GM23338 (cell line): ENCODE measurements around the gene TRA2A. TPM values are rescaled to one million over a fixed set of nuclear protein-coding genes. Genes with fewer than 3 reads are reported as not detected.
A peak's percentile ranks its signal among the peaks of the same experiment; 100 is the strongest.

Experiments
- ATAC-seq: fragments of 200-7000 bp; cut with Tn5 transposase; 3 replicates; pipeline ENCODE4 v1.9.1; 2020
- DNase-seq: peaks from one replicate; pipeline ENCODE4 v3.0.0-alpha.2; 2015; ENCODE audit warnings: low spot score
- H2AFZ ChIP-seq: fragments of 200-600 bp; sonication (generic); 2 replicates; pipeline ENCODE4 v1.8.0; 2016; ENCODE audit warnings: antibody characterized with exemption, mild to moderate bottlenecking, moderate library complexity
- H3F3A ChIP-seq: fragments of 200-600 bp; sonication (generic); replicated peaks from 2 replicates; pipeline ENCODE4 v1.8.0; 2017; ENCODE audit warnings: antibody characterized with exemption, mixed run types, low read depth
- H3K27ac ChIP-seq: fragments of 200-600 bp; sonication (generic); 2 replicates; pipeline ENCODE4 v1.6.1; 2016; ENCODE audit warnings: low read depth
- H3K27me3 ChIP-seq: fragments of 200-600 bp; sonication (generic); 2 replicates; pipeline ENCODE4 v1.8.0; 2016; ENCODE audit warnings: mild to moderate bottlenecking, mixed run types, moderate library complexity; ENCODE audit not compliant: insufficient read depth
- H3K36me3 ChIP-seq: fragments of 200-600 bp; sonication (generic); 2 replicates; pipeline ENCODE4 v1.8.0; 2016; ENCODE audit warnings: mild to moderate bottlenecking; ENCODE audit not compliant: insufficient read depth
- H3K4me1 ChIP-seq: fragments of 200-600 bp; sonication (generic); 2 replicates; pipeline ENCODE4 v1.8.0; 2016; ENCODE audit warnings: mild to moderate bottlenecking, moderate library complexity; ENCODE audit not compliant: insufficient read depth
- H3K4me2 ChIP-seq: fragments of 200-600 bp; sonication (generic); 2 replicates; pipeline ENCODE4 v1.7.1; 2017; ENCODE audit warnings: mixed run types
- H3K4me3 ChIP-seq: fragments of 200-600 bp; sonication (generic); 2 replicates; pipeline ENCODE4 v1.6.1; 2016; ENCODE audit warnings: mixed run types
- H3K79me2 ChIP-seq: fragments of 200-600 bp; sonication (generic); replicated peaks from 2 replicates; pipeline ENCODE4 v1.8.0; 2017; ENCODE audit warnings: mild to moderate bottlenecking; ENCODE audit not compliant: insufficient read depth
- H3K9me2 ChIP-seq: fragments of 200-600 bp; sonication (generic); 2 replicates; pipeline ENCODE4 v1.8.0; 2017; ENCODE audit not compliant: insufficient read depth
- H4K20me1 ChIP-seq: fragments of 200-600 bp; sonication (generic); replicated peaks from 2 replicates; pipeline ENCODE4 v1.8.0; 2017; ENCODE audit warnings: mild to moderate bottlenecking; ENCODE audit not compliant: insufficient read depth
- H3K27ac Mint-ChIP-seq: 2 replicates; pipeline ENCODE4 v1.8.0; 2020; ENCODE audit warnings: inconsistent platforms, mild to moderate bottlenecking, moderate library complexity, mixed read lengths
- H3K27me3 Mint-ChIP-seq: 3 replicates; pipeline ENCODE4 v1.8.0; 2022; ENCODE audit warnings: low read depth, mild to moderate bottlenecking, moderate library complexity, mixed read lengths, inconsistent platforms; ENCODE audit not compliant: insufficient read depth, poor library complexity
- H3K36me3 Mint-ChIP-seq: 3 replicates; pipeline ENCODE4 v1.8.0; 2021; ENCODE audit warnings: low read depth, mild to moderate bottlenecking, inconsistent platforms, moderate library complexity, mixed read lengths
- H3K4me1 Mint-ChIP-seq: 3 replicates; pipeline ENCODE4 v1.8.0; 2020; ENCODE audit warnings: mild to moderate bottlenecking, inconsistent platforms, mixed read lengths
- H3K4me3 Mint-ChIP-seq: 3 replicates; pipeline ENCODE4 v1.8.0; 2021; ENCODE audit warnings: moderate library complexity, mild to moderate bottlenecking, inconsistent platforms, mixed read lengths
- H3K9me3 Mint-ChIP-seq: 3 replicates; pipeline ENCODE4 v1.8.0; 2020; ENCODE audit warnings: moderate library complexity, mild to moderate bottlenecking, inconsistent platforms, mixed read lengths
- CREB1 ChIP-seq: fragments of 250-450 bp; sonication (Bioruptor Pico); IDR thresholded peaks from 2 replicates; pipeline ENCODE4 v1.5.0; 2020; ENCODE audit warnings: low read depth, mild to moderate bottlenecking, moderate library complexity
- ETS1 ChIP-seq: IDR thresholded peaks from 2 replicates; pipeline ENCODE4 v1.6.1; 2016; ENCODE audit warnings: antibody characterized with exemption
- EZH2 ChIP-seq: fragments of 200-600 bp; sonication (generic); IDR thresholded peaks from one replicate; pipeline ENCODE4 v1.8.0; 2017; ENCODE audit warnings: antibody characterized with exemption, mild to moderate bottlenecking, low read depth; ENCODE audit not compliant: unreplicated experiment
- EZH2phosphoT487 ChIP-seq: fragments of 200-600 bp; sonication (generic); IDR thresholded peaks from one replicate; pipeline ENCODE4 v1.8.1; 2018; ENCODE audit warnings: antibody characterized with exemption; ENCODE audit not compliant: unreplicated experiment
- JUNB ChIP-seq: IDR thresholded peaks from one replicate; pipeline ENCODE4 v1.6.1; 2016; ENCODE audit warnings: antibody characterized with exemption; ENCODE audit not compliant: unreplicated experiment
- POLR2AphosphoS5 ChIP-seq: IDR thresholded peaks from 2 replicates; pipeline ENCODE4 v1.6.1; 2016; ENCODE audit warnings: antibody characterized with exemption, low read depth
- REST ChIP-seq: IDR thresholded peaks from one replicate; pipeline ENCODE4 v1.6.1; 2018; ENCODE audit warnings: antibody characterized with exemption; ENCODE audit not compliant: unreplicated experiment
- ZNF114 ChIP-seq: fragments of 250-450 bp; sonication (Bioruptor Pico); IDR thresholded peaks from 2 replicates; pipeline ENCODE4 v1.5.0; 2020; ENCODE audit warnings: mild to moderate bottlenecking, moderate library complexity
- polyA plus RNA-seq: library from polyadenylated mRNA; unstranded; fragments of >200 nt; fragmentation: Nextera tagmentation; extraction: Ambion mirVana; gene quantifications from 2 replicates; pipeline ENCODE4 v1.2.1, GENCODE V29; 2016
- total RNA-seq: library from RNA; depleted of rRNA; stranded (reverse); fragments of >200 nt; shearing (Covaris generic); gene quantifications from 2 replicates; pipeline ENCODE4 v1.2.3, GENCODE V29; 2014

Gene TRA2A
- total and polyA plus RNA-seq, 2 experiments from 2014 or later, result 82.6 to 271 TPM

- Mint-ChIP-seq H3K27me3 (peaks cover 20% of the 10 kb centered on the region), H3K27ac (peak overlapping the region; percentile 94), H3K4me1 (peaks cover 21% of the 10 kb centered on the region; the same call in 2 of the 3 replicates), H3K9me3 (peaks cover 4% of the 10 kb centered on the region; the same call in 2 of the 3 replicates), H3K4me3 (peak overlapping the region; percentile 84), H3K36me3 (peaks cover 7% of the 10 kb centered on the region)
- peaks cover 66% of the 10 kb centered on the region for H3K79me2 ChIP-seq
- peak overlapping the region; percentile 80 for H3K4me2 ChIP-seq
- ATAC-seq (no peak), DNase-seq (no peak)
- no peaks in the 10 kb centered on the region for H3F3A ChIP-seq
- peak overlapping the region; percentile 64 for H3K4me3 ChIP-seq
- H3K4me1 ChIP-seq, result peaks cover 22% of the 10 kb centered on the region
- no peaks in the 10 kb centered on the region for H4K20me1 ChIP-seq
- H3K9me2 ChIP-seq, result no peaks in the 10 kb centered on the region
- H3K27me3 ChIP-seq, result no peaks in the 10 kb centered on the region
- H3K36me3 ChIP-seq, result no peaks in the 10 kb centered on the region
- TF ChIP-seq REST, result no peak
- no peak for TF ChIP-seq EZH2
- H2AFZ ChIP-seq, result no peak overlapping the region
- H3K27ac ChIP-seq, result peak overlapping the region; percentile 96
Measured at GRCh38 chr7:23472956-23473843, 58.6 kb downstream of the TRA2A start.

GRCh38 chr7:23472556-23472955, 59.2 kb downstream of the TRA2A start:
- peaks cover 17% of the 10 kb centered on the region for H3K4me1 ChIP-seq
- no peaks in the 10 kb centered on the region; the same call in 1 of the 2 replicates for H3F3A ChIP-seq
- no peaks in the 10 kb centered on the region for H3K36me3 ChIP-seq
- H3K36me3 Mint-ChIP-seq, result peaks cover 13% of the 10 kb centered on the region
- H3K27me3 ChIP-seq, result no peaks in the 10 kb centered on the region
- peak overlapping the region; percentile 84 for H3K4me3 Mint-ChIP-seq
- H3K27me3 Mint-ChIP-seq, result peaks cover 20% of the 10 kb centered on the region
- peaks cover 66% of the 10 kb centered on the region for H3K79me2 ChIP-seq
- peak overlapping the region; percentile 64 for H3K4me3 ChIP-seq
- H3K27ac ChIP-seq, result peak overlapping the region; percentile 96
- H3K27ac Mint-ChIP-seq, result peak overlapping the region; percentile 94
- no peaks in the 10 kb centered on the region for H4K20me1 ChIP-seq
- ATAC-seq, result no peak
- TF ChIP-seq EZH2phosphoT487 (no peak), ZNF114 (no peak), ETS1 (no peak), POLR2AphosphoS5 (no peak), CREB1 (no peak), JUNB (no peak)
- H3K9me2 ChIP-seq, result no peaks in the 10 kb centered on the region
- peaks cover 20% of the 10 kb centered on the region; the same call in 2 of the 3 replicates for H3K4me1 Mint-ChIP-seq
- H2AFZ ChIP-seq, result no peak overlapping the region
- no peak for DNase-seq
- H3K4me2 ChIP-seq, result peak overlapping the region; percentile 80
- H3K9me3 Mint-ChIP-seq, result peaks cover 7% of the 10 kb centered on the region; the same call in 2 of the 3 replicates
